MM.1S (cell line): ENCODE measurements around the gene GPT2.

ENCODE experiments used
- EZH2 ChIP-seq: fragments of 300-600 bp; sonication (generic); optimal IDR thresholded peaks from 2 replicates; pipeline ENCODE3; 2017; ENCODE audit warnings: low read depth, mild to moderate bottlenecking, antibody characterized with exemption, low read length, mixed read lengths
- EZH2phosphoT487 ChIP-seq: fragments of 300-600 bp; sonication (generic); IDR thresholded peaks from 2 replicates; pipeline ENCODE4 v1.6.1; 2018; ENCODE audit warnings: antibody characterized with exemption, low read length
- TF ChIP-seq, protein P1 (sequence below): fragments of 300-600 bp; sonication (generic); IDR thresholded peaks from 2 replicates; pipeline ENCODE4 v1.5.1; 2016; ENCODE audit warnings: antibody characterized with exemption, low read length, mixed read lengths

GRCh38 chr16:46850619-46851555 is 33.3 kb upstream of the GPT2 start:
- TF ChIP-seq, protein P1, sequence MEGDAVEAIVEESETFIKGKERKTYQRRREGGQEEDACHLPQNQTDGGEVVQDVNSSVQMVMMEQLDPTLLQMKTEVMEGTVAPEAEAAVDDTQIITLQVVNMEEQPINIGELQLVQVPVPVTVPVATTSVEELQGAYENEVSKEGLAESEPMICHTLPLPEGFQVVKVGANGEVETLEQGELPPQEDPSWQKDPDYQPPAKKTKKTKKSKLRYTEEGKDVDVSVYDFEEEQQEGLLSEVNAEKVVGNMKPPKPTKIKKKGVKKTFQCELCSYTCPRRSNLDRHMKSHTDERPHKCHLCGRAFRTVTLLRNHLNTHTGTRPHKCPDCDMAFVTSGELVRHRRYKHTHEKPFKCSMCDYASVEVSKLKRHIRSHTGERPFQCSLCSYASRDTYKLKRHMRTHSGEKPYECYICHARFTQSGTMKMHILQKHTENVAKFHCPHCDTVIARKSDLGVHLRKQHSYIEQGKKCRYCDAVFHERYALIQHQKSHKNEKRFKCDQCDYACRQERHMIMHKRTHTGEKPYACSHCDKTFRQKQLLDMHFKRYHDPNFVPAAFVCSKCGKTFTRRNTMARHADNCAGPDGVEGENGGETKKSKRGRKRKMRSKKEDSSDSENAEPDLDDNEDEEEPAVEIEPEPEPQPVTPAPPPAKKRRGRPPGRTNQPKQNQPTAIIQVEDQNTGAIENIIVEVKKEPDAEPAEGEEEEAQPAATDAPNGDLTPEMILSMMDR, result no peak
- no peak for TF ChIP-seq EZH2
- TF ChIP-seq EZH2phosphoT487, result no peak
